GM12873 (cell line): ENCODE data around the gene CP.

ENCODE experiments used
- TF ChIP-seq, protein P1 (sequence below): IDR thresholded peaks from 2 replicates; pipeline ENCODE4 v1.5.1; 2012; ENCODE audit warnings: low read depth, mild to moderate bottlenecking, moderate library complexity, low read length, control low read depth; ENCODE audit not compliant: insufficient read depth; ENCODE audit errors: missing control alignments

CP gene

DNA sequence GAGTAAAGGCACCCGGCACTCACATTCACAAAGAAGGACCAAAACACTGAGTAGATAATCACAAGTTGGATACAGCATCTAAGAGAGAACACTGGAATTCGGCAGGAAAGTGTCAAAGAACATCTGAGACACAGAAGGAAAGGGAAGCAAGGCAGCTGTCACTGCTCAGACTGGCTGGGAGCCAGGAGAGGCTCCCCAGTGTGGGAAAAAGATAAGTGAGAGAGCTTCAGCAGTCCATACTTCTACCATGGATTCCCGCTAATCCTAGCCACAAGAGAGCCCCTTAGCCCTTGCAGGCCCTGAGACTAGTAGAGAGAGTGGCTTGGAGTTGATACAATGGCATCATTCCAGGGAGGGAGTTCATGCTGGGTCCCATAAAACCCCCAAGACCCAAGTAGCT, 36.7 kb upstream of the CP start:
- TF ChIP-seq, protein P1, sequence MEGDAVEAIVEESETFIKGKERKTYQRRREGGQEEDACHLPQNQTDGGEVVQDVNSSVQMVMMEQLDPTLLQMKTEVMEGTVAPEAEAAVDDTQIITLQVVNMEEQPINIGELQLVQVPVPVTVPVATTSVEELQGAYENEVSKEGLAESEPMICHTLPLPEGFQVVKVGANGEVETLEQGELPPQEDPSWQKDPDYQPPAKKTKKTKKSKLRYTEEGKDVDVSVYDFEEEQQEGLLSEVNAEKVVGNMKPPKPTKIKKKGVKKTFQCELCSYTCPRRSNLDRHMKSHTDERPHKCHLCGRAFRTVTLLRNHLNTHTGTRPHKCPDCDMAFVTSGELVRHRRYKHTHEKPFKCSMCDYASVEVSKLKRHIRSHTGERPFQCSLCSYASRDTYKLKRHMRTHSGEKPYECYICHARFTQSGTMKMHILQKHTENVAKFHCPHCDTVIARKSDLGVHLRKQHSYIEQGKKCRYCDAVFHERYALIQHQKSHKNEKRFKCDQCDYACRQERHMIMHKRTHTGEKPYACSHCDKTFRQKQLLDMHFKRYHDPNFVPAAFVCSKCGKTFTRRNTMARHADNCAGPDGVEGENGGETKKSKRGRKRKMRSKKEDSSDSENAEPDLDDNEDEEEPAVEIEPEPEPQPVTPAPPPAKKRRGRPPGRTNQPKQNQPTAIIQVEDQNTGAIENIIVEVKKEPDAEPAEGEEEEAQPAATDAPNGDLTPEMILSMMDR: no peak

DNA sequence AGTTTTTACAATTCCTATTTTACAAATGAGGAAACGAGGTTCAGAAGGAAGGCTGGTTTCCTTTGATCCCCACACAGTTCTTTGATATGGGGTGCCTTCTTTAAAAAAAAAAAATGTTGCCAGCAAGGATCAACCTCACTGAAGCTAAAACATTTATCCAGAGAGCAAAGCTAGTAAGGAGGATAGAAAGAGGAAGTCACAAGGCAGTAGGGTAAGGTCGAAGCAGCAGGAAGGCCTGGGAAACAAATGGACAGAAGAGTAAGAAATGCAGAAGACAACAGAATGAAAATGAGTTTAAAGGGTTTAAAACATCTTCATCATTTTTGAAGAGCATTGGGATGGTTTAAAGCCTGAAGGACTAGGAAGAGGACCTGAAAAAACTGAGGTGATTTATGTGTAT, 30.6 kb upstream of the CP start:
- TF ChIP-seq, protein P1: no peak

DNA sequence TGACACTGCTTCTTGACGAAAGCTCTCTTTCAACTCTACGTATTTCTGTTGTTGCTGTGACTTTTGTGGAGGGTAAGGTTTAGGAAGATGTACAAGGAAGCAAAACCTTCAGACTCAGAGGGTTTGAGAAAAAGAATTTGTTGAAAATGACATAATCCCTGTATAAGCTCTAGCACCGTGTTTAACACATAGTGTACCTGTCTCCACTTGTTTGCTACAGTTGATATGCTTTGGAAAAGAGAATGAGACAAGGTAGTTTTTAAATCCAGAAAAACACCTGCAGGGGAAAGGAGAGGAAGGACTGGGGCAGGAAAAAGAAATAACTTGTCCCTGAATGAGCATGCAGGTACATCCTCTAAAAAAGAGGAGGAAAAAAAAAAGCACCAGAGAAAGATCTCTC, 29.6 kb upstream of the CP start:
- TF ChIP-seq, protein P1: no peak

DNA sequence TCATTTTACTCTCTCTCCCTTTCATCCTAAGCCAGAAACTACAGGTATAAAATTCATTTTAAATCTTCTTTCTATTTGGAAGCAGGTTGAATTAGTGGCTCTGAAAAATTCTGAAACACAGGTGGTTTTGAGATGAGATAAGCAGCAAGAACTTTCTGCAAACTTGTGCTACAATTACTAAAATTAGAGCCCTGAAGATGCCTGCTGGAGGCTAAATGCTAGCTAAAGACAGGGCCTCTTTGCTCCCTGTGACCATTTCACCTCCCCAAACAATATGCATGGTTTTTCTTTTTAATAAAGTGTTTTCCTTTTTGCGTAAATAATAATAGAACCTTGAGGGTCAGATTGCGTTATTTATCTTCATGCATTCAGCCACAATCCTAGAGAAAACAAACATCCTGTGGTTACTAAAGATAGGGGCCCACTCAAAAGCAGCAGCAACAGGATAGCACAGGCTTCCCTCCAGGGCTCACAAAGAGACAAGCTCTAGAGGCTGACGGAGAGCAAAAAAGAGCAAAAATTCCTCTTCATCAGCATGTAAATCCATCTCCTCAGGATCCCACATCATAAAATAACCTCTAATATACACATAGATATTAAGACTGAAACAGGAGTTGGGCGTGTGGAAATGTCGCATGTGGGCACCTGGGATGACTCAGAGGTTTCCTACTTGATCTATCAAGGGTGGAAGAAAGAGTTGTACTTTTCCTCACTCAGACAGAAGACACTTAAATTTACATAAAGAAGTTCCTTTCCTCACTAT, 26.5 kb upstream of the CP start:
- TF ChIP-seq, protein P1: no peak

DNA sequence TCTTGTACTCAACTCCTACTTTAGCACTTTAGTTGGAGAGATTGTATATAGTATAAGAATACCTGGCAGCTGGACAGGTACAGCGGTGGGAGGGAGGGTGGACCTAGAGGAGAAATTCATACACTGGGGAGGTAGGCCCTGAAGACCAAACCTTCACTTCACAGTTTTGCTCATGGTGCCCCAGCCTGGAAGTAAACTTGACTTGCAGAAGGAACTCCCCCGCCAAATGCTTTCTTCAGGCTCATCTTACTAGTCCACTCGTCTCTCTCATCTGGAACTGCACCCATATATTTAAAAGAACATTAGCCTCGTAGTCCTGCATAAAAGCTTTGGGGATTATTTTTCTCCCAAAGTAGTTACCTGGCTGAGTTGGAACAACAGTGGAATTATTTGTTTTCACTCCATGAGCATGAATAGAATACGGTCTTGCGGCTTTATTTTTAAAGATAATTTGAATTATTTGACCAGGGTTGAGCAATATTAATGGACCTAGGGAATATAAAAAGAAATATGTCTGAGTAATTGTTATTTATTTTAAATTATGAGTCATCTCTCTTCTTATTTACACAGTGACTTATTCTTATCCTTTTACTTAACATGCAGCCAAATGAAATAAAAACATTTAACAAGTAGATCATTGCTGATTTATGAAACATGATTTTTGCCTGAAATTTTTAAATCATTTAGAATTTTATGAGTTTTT, 25.5 kb upstream of the CP start:
- TF ChIP-seq, protein P1: no peak

DNA sequence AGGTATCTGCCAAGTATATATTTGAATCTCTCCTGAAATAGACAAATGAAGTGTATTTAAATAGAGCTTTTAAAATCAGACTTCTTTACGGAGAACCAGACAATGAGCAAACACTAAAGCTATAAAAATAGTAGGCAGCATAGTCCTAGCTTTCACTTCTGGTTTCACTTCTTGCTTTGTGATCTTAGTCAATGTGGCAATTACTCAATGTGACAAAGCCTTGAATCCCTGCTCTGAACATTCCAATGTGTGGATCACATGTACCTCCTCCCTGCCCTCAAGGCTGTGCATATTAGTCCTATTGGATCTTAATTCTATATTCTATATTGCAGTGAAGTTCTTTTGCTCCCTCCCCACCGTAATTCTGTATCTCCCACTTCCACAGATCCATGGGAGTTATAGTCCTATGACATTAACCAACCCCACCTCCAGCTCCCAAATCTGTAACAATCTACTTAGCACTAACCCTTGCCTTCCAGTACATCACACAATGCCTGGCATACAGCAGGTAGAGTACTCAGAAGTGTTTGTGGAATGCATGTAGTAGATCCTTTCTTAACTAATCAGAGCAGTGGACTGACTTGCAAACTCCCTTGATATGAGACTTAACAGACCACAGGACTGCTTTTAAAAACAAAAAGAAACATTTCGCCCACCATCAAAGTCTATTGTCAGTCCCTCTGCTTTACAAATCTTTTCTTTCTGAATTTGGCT, 24.3 kb upstream of the CP start:
- TF ChIP-seq, protein P1: no peak

DNA sequence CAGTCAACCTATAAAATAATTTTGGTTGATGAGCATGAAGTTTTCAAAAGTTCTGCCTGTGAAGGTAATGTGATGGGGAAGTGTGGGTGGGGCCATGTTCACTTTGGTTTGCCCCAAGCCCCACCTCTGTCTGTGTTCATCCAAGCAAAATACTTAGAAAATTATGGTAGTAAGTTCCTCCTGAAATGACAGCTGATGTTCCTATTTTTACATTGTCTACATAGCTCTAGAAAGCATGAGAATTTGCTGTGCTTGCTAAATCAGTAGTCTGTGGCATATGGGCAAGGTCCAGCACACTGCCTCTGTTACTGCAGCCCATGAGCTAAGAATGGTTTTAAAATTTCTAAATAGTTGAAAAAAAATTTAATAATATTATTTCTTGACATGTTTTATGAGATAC, 21.9 kb upstream of the CP start:
- TF ChIP-seq, protein P1: no peak
